Activated CD8-positive, alpha-beta memory T cell treated with anti-CD3 and anti-CD28 coated beads, Interleukin-2, amount 50 U/mL, for 24 hours (primary cell): ENCODE measurements around the gene LRRC7.
"Not testable (repeated sequence)": the region's sequence is repeated elsewhere in the genome, so short reads cannot be mapped to it uniquely, and the experiment has no call there.

ENCODE experiments used
- DNase-seq: peaks from one replicate; pipeline ENCODE4 v3.0.0-alpha.2; 2020; ENCODE audit errors: extremely low read depth

The LRRC7 gene

DNA sequence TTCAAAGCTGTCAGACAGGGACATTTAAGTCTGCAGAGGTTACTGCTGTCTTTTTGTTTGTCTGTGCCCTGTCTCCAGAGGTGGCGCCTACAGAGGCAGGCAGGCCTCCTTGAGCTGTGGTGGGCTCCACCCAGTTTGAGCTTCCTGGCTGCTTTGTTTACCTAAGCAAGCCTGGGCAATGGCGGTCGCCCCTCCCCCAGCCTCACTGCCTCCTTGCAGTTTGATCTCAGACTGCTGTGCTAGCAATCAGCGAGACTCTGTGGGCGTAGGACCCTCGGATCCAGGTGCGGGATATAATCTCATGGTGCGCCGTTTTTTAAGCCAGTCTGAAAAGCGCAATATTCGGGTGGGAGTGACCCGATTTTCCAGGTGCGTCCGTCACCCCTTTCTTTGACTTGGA lies 320.3 kb downstream of the LRRC7 start:
- not testable (repeated sequence) for DNase-seq

- DNase-seq, result no peak
Observed at GRCh38 chr1:69888657-69889056, 320.9 kb downstream of the LRRC7 start.

DNA sequence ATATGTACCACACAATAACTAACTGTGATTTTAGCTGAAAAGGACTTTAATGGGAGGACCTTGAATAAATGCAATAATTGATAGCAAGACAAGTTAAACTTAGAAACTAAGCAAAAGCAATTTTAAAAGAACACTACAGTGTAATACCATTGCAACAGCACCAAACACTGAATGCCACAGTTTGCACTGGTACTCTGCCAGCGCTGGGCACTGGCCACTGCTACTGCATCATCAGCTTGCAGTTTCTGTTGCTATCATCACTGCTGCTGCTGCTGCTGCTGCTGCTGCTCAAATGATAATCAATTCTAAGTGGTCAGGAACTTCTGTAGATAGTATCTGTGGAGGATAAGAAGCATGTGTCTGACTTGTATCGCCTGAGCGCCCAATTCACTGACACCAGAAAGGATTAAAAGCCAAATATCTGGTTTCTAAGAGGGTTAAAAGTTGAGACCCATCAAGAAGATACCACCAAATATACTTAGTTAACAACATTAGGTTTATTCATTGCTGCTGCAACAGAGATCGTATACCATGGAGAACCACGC lies 330.8 kb downstream of the LRRC7 start:
- no peak for DNase-seq

DNA sequence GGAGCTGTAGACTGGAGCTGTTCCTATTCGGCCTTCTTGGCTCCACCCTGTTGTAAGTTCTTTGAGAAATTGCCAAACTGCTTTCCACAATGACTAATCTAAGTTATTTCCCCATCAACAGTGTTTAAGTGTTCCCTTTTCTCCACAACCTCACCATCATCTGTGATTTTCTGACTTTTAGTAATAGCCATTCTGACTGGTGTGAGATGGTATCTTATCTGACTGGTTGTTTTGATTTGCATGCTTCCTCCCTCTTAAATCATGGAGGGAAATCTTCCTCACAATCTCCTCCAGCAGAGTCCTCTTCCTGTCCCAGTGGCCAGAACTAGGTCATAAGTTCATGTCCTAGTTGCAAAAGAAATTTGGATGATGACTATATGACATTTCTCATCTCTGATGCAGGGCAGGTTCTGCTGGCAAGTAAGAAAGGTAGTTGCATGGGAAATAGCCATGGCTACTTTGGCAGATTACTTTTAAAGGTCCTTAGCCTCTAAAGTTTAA lies 343.6 kb downstream of the LRRC7 start:
- DNase-seq, result no peak

GRCh38 chr1:69913977-69914376 lies 346.3 kb downstream of the LRRC7 start:
- DNase-seq, result no peak

DNA sequence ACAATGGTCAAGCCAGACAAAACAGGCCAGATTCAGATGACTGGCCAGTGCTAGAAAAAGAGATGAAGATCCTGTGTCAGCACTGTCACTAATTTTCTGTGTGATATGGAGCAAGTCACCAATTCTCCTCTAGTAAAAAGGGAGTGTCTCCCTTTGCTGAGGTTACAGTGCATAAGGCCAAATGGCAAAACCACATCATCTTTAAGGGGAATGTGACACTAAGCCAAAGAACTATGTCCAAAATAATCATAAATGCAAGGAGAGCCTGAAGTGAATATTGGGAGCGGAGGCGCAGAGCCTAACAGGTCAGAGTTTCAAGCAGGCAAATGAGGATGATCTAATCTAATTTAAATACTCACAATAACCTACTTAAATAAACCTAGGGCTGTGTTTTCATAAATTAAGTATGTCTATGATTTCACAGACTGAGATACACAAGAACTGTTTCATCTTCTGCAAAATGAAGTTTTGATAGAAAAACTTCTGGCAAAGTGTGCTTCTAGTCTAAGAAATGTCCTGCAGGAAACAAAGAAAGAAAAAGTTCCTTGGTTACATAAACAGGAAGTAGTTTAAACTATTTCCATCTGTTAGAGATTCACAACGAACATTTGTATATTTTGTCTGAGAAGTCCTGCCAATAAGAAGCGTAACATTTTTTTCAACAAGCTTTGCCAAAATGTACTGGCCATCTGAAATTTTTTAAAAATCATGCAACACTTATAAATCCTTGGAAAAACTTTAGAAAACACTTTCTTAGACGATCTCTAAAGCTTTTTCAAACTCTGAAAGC lies 347.4 kb downstream of the LRRC7 start:
- no peak for DNase-seq

- no peak for DNase-seq
Observed at GRCh38 chr1:69919129-69919921, 351.6 kb downstream of the LRRC7 start.

- no peak for DNase-seq
Observed at GRCh38 chr1:69919922-69920273, 352.2 kb downstream of the LRRC7 start.

DNA sequence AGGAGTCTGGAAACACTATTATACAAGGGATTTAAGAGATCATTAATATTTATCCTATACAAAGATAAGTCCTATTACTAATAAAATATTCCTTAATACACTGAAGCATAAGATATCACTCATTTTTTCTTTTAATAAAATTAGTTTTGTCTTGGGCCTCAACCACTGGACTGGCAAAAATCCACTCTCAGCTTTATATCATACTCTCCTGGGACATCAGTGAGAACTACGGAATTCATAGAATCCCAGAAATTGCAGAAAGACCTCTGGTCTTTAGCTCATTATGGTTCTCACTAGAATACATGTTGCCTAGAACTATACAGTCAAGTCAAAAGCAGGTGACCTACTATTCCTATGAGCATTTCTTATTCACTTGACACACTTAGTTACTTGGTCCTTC lies 352.7 kb downstream of the LRRC7 start:
- DNase-seq, result no peak

GRCh38 chr1:69921486-69921885 lies 353.8 kb downstream of the LRRC7 start:
- DNase-seq, result no peak

DNA sequence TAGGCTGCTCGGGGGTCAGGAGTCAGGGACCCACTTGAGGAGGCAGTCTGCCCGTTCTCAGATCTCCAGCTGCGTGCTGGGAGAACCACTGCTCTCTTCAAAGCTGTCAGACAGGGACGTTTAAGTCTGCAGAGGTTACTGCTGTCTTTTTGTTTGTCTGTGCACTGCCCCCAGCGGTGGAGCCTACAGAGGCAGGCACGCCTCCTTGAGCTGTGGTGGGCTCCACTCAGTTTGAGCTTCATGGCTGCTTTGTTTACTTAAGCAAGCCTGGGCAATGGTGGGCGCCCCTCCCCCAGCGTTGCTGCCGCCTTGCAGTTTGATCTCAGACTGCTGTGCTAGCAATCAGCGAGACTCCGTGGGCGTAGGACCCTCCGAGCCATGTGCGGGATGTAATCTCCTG lies 360.5 kb downstream of the LRRC7 start:
- not testable (repeated sequence) for DNase-seq

DNA sequence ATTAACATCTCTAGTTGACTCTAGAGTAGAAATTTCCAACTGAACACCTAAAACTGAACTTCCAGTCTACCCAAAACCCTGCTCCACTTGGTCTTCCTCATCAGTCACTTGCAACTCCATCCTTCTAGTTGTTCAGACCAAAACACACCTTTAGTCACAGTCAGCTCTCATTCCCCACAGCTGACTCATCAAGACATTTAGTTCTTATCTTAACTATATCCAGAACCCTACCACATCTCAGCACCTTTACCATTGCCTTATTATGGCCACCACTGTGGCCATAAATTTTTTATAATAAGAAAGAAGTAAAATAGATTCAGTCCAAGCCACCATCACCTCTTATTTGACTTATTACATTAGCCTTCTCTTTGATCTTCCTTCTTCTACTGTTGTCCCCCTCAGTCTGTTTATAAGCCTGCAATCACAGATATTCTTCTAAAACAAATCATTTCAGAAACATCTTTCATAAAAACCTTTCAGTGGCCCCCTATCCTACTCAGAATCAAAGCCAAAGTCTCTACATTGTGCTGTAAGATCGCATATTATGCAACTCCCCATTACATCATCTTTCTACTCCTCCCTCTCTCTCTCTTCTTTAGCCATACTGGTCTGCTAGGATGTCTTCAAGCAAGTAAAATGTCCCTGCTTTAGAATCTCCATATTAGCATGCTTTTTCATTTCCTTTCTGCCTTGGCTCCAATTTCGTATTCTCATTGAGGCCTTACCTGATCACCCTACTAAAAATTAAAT lies 361.8 kb downstream of the LRRC7 start:
- DNase-seq, result no peak

DNA sequence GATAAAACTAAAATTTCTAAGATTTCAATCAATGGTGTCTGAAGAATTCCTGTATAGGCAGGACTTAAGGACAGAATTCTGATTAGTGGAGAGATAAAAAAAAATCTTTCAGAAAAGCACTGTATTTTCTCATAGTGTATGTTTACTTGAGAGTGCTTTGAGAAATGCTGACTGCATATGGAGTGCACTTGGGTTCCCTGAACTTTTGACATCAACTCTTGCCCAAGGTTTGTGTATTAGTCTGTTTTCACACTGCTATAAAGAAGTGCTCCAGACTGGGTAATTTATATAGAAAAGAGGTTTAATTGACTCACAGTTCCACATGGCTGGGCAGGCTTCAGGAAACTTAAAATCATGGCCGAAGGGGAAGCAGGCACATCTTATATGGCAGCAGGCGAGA lies 362.7 kb downstream of the LRRC7 start:
- no peak for DNase-seq

GRCh38 chr1:69932760-69933159 lies 365.0 kb downstream of the LRRC7 start:
- no peak for DNase-seq

- DNase-seq, result no peak
Observed at GRCh38 chr1:69940231-69940630, 372.5 kb downstream of the LRRC7 start.

- no peak for DNase-seq
Observed at GRCh38 chr1:69940816-69941215, 373.1 kb downstream of the LRRC7 start.

DNA sequence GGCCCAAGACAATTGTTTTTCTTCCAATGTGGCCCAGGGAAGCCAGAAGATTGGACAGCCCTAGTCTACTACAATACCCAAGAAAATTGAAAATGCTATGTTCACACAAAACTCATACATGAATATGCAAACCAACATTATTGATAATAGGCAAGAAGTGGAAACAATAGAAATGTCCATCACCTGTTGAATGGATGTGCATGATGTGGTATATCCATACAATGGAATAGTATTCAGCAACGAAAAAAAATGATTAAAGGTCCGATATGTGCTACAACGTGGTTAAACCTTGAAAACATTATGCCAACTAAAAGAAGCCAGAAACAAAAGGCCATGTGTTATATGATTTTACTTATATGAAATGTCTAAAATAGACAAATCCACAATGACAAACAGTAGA lies 375.3 kb downstream of the LRRC7 start:
- no peak for DNase-seq

DNA sequence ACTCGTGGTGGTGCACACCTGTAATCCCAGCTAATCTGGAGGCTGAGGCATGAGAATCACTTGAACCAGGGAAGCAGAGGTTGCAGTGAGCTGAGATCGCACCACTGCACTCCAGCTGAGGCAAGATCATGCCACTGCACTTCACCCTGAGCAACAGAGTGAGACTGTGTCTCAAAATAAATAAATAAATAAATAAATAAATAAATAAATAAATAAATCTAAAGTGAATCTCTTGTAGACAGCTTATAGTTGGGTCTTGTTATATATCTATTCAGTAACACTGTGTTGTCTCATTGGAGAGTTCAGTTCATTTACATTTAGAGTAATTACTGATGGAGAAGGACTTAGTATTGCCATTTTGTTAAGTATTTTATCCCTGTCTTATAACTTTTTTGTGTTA lies 379.2 kb downstream of the LRRC7 start:
- no peak for DNase-seq

GRCh38 chr1:69947837-69948236 lies 380.1 kb downstream of the LRRC7 start:
- DNase-seq, result no peak

- no peak for DNase-seq
Observed at GRCh38 chr1:69952676-69953075, 385.0 kb downstream of the LRRC7 start.

DNA sequence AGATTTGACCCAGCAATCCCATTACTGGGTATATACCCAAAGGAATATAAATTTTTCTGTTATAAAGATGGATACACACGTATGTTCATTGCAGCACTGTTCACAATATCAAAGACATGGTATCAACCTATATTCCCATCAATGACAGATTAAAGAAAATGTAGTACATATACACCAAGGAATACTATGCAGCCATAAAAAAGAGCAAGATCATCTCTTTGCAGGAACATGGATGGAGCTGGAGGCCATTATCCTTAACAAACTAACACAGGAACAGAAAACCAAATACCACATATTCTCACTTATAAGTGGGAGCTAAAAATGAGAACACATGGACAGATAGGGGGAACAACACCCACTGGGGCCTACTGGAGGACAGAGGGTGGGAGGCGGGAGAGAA lies 394.7 kb downstream of the LRRC7 start:
- not testable (repeated sequence) for DNase-seq

DNA sequence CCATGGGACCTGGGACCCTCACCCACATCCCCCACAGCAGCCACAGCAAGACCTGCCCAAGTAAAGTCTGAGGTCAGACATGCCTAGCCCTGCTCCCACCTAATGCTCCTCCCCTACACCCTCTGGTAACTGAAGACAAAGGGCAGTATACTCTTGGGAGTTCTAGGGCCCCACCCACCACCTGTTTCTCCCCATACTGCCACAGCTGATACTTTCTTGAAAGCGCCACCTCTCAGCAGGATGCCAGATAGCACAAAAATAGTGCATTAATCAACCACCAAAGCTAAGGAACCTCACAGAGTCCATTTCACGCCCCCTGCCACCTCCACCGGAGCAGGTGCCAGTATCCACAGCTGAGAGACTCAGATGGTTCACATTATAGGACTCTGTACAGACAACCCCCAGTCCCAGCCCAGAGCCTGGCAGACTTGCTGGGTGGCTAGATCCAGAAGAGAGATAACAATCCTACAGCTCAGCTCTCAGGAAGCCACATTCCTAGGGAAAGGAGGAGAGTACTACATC lies 399.6 kb downstream of the LRRC7 start:
- no peak for DNase-seq
